T-cell (primary cell): ENCODE measurements around the gene MBP. TPM values are rescaled to one million over a fixed set of nuclear protein-coding genes. Genes with fewer than 3 reads are reported as not detected.

Experiments
- ATAC-seq, 4 experiments: fragments of 200-7000 bp in 3 of 4; fragments of 150-1000 bp in 1 of 4; cut with Tn5 transposase; replicated peaks in 1 of 4; 1 replicate in 3 of 4; 2 replicates in 1 of 4; pipeline ENCODE4 v1.10.0; 2021; ENCODE audit warnings: moderate library complexity in 3 of 4, mild to moderate bottlenecking in 2 of 4, moderate number of reproducible peaks in 1 of 4
- CTCF ChIA-PET, 2 donors: fragments of 300-600 bp; sonication (Branson Sonifier 250); formaldehyde crosslinking; loops; one replicate each; lab custom pipeline; 2022; ENCODE audit warnings: antibody characterized with exemption in 2 of 2; lab: Charles Lee
- POLR2A ChIA-PET, 2 donors: fragments of 300-600 bp; sonication (Branson Sonifier 250); formaldehyde crosslinking; loops; one replicate each; lab custom pipeline; 2022; ENCODE audit warnings: antibody characterized with exemption in 2 of 2; lab: Charles Lee
- DNase-seq, 35 experiments: peaks; one replicate each; pipeline versions ENCODE4 v3.0.0 to v3.0.0-alpha.2; 2013 to 2023
- H3K27ac ChIP-seq: one replicate; pipeline ENCODE4 v1.5.1; 2013; ENCODE audit warnings: low read length
- H3K27me3 ChIP-seq, 2 experiments: replicated peaks in 1 of 2; 1 replicate in 1 of 2; 2 replicates in 1 of 2; pipeline versions ENCODE4 v1.6.1 to v1.7.0; 2013; ENCODE audit warnings: low read length in 1 of 2, mixed read lengths in 1 of 2; ENCODE audit not compliant: control insufficient read depth in 2 of 2, insufficient read depth in 2 of 2; ENCODE audit errors: extremely low read depth in 1 of 2
- H3K36me3 ChIP-seq, 2 donors: 1 replicate in 1 of 2; 2 replicates in 1 of 2; pipeline versions ENCODE4 v1.6.1 to v1.7.0; 2013; ENCODE audit warnings: low read length in 1 of 2; ENCODE audit not compliant: control insufficient read depth in 2 of 2, insufficient read depth in 1 of 2; ENCODE audit errors: extremely low read depth in 1 of 2
- H3K4me1 ChIP-seq, 2 experiments: 1 replicate in 1 of 2; 2 replicates in 1 of 2; pipeline versions ENCODE4 v1.6.1 to v1.7.0; 2013; ENCODE audit warnings: low read length in 2 of 2, mixed read lengths in 1 of 2; ENCODE audit not compliant: insufficient read depth in 2 of 2, control insufficient read depth in 1 of 2; ENCODE audit errors: extremely low read depth in 1 of 2
- H3K4me3 ChIP-seq, 2 donors: 1 replicate in 1 of 2; 2 replicates in 1 of 2; pipeline versions ENCODE4 v1.5.1 to v1.7.0; 2013; ENCODE audit warnings: mild to moderate bottlenecking in 2 of 2, low read length in 1 of 2, moderate library complexity in 1 of 2; ENCODE audit not compliant: control insufficient read depth in 1 of 2; ENCODE audit errors: extremely low read depth in 1 of 2
- H3K9me3 ChIP-seq: 2 replicates; pipeline ENCODE4 v1.7.0; 2013
- H3K27ac Mint-ChIP-seq, 2 donors: one replicate each; pipeline ENCODE4 v1.8.0; 2020 to 2021; ENCODE audit warnings: mild to moderate bottlenecking in 2 of 2, mixed read lengths in 2 of 2
- H3K27me3 Mint-ChIP-seq, 2 donors: one replicate each; pipeline ENCODE4 v1.8.0; 2021 to 2022; ENCODE audit warnings: mixed read lengths in 2 of 2
- H3K36me3 Mint-ChIP-seq: one replicate; pipeline ENCODE4 v1.8.0; 2021; ENCODE audit warnings: mixed read lengths
- H3K4me1 Mint-ChIP-seq, 3 donors: one replicate each; pipeline ENCODE4 v1.8.0; 2020 to 2022; ENCODE audit warnings: mixed read lengths in 3 of 3, mild to moderate bottlenecking in 1 of 3
- H3K4me3 Mint-ChIP-seq, 3 donors: one replicate each; pipeline ENCODE4 v1.8.0; 2020 to 2022; ENCODE audit warnings: mild to moderate bottlenecking in 3 of 3, mixed read lengths in 3 of 3, moderate library complexity in 3 of 3
- H3K9me3 Mint-ChIP-seq, 3 donors: one replicate each; pipeline ENCODE4 v1.8.0; 2020 to 2022; ENCODE audit warnings: mixed read lengths in 3 of 3
- WGBS: methylation state at CpG from one replicate; pipeline ENCODE4 v1.1.5; 2013; ENCODE audit warnings: missing lambda C conversion rate; ENCODE audit not compliant: insufficient coverage; 5-methylcytosine and 5-hydroxymethylcytosine counted together
- total RNA-seq, 35 experiments: library from RNA in 6 of 35; stranded (reverse) in 6 of 35; fragments of 120-200 nt in 1 of 35; gene quantifications; one replicate each; pipeline versions ENCODE4 v1.2.1 to v1.2.4 and lab custom pipeline; 2013 to 2026

MBP gene
- total RNA-seq, 5 donors from 2014 or later (not counting 1 experiment from before 2014, with no cell fraction given), result 114 to 185 (median 152) TPM

- DNase-seq (no peak), ATAC-seq (no peak)
- H3K4me3 Mint-ChIP-seq, result peak overlapping the region; percentile 29 to 84 (median 39)
- Histone ChIP-seq H3K4me1 (peaks cover 69 to 95% of the 10 kb centered on the region in 2 experiments), H3K27ac (peak overlapping the region; percentile 88), H3K4me3 (no peak overlapping the region), H3K36me3 (peaks cover 8 to 16% of the 10 kb centered on the region in 2 donors), H3K27me3 (no peaks in the 10 kb centered on the region), H3K9me3 (no peaks in the 10 kb centered on the region)
- peak overlapping the region; percentile 98 for H3K27ac Mint-ChIP-seq
- H3K36me3 Mint-ChIP-seq, result peaks cover 53% of the 10 kb centered on the region
- H3K9me3 Mint-ChIP-seq, result no peaks in the 10 kb centered on the region
- H3K27me3 Mint-ChIP-seq, result no peaks in the 10 kb centered on the region
- WGBS, result 95% methylated on average over 10 of the region's 11 CpGs
- ChIA-PET POLR2A (interaction anchor here (0.6 to 0.8 kb wide), 2 partner anchors 22 to 43 kb away, joined by 3 read pairs; no protein-coding TSS in a partner anchor), CTCF (interaction anchor here (0.8 to 2.0 kb wide), 4 partner anchors 20 to 43 kb away, joined by 3 to 6 read pairs (median 3); no protein-coding TSS in a partner anchor)
- H3K4me1 Mint-ChIP-seq, result peaks cover 98 to 99% (median 99%) of the 10 kb centered on the region in 3 donors
Measured at GRCh38 chr18:77103991-77104531, 28.5 kb downstream of the MBP start.

- ATAC-seq, result no peak
- POLR2A ChIA-PET, result interaction anchor here in 1 of 2 donors (0.7 kb wide), 2 partner anchors 76 to 211 kb away, joined by 3 read pairs; no protein-coding TSS in a partner anchor
- Mint-ChIP-seq H3K27ac (peak overlapping the region; percentile 98), H3K4me3 (peak overlapping the region in 2 of 3 donors; percentile 17 to 84), H3K9me3 (no peaks in the 10 kb centered on the region), H3K27me3 (no peaks in the 10 kb centered on the region), H3K4me1 (peaks cover 98 to 100% (median 99%) of the 10 kb centered on the region in 3 donors), H3K36me3 (peaks cover 56% of the 10 kb centered on the region)
- Histone ChIP-seq H3K36me3 (peaks cover 8 to 16% of the 10 kb centered on the region in 2 donors), H3K4me3 (no peak overlapping the region), H3K4me1 (peaks cover 73 to 95% of the 10 kb centered on the region in 2 experiments), H3K9me3 (no peaks in the 10 kb centered on the region), H3K27me3 (no peaks in the 10 kb centered on the region), H3K27ac (peak overlapping the region; percentile 88)
- CTCF ChIA-PET, result interaction anchor here (0.8 to 1.4 kb wide), 5 partner anchors 11 to 34 kb away, joined by 3 to 6 read pairs (median 3); no protein-coding TSS in a partner anchor
- DNase-seq, result no peak
- 100% methylated on average over 2 of the region's 14 CpGs for WGBS
Measured at GRCh38 chr18:77103187-77103850, 29.3 kb downstream of the MBP start.

GRCh38 chr18:77102259-77103040 lies 30.1 kb downstream of the MBP start:
- Mint-ChIP-seq H3K27ac (peak overlapping the region; percentile 98), H3K9me3 (no peaks in the 10 kb centered on the region), H3K4me3 (peak overlapping the region; percentile 69 to 84 (median 77)), H3K36me3 (peaks cover 54% of the 10 kb centered on the region), H3K27me3 (no peaks in the 10 kb centered on the region), H3K4me1 (peaks cover 97 to 100% (median 99%) of the 10 kb centered on the region in 3 donors)
- peaks cover 67 to 95% of the 10 kb centered on the region in 2 experiments for H3K4me1 ChIP-seq
- POLR2A ChIA-PET, result interaction anchor here (0.6 to 1.0 kb wide), 8 partner anchors 25 to 210 kb away, joined by 3 to 6 read pairs (median 3); no protein-coding TSS in a partner anchor
- peaks cover 8 to 20% of the 10 kb centered on the region in 2 donors for H3K36me3 ChIP-seq
- CTCF ChIA-PET, result interaction anchor here (0.6 to 1.4 kb wide), 14 partner anchors 12 to 300 kb away, joined by 3 to 6 read pairs (median 4); no protein-coding TSS in a partner anchor
- no peaks in the 10 kb centered on the region for H3K27me3 ChIP-seq
- DNase-seq (peak in 2 of 35 experiments; percentile 34 to 74), ATAC-seq (peak; percentile 55 to 69 (median 60))
- H3K9me3 ChIP-seq, result no peaks in the 10 kb centered on the region
- 0% methylated on average over 1 of the region's 3 CpGs for WGBS
- peak overlapping the region in 1 of 2 donors; percentile 20 for H3K4me3 ChIP-seq
- peak overlapping the region; percentile 88 for H3K27ac ChIP-seq

GRCh38 chr18:77101410-77102258 lies 30.9 kb downstream of the MBP start:
- H3K27ac ChIP-seq, result peak overlapping the region; percentile 88
- Mint-ChIP-seq H3K36me3 (peaks cover 52% of the 10 kb centered on the region), H3K9me3 (no peaks in the 10 kb centered on the region), H3K27ac (peak overlapping the region; percentile 98), H3K4me1 (peaks cover 95 to 97% (median 96%) of the 10 kb centered on the region in 3 donors), H3K4me3 (peak overlapping the region; percentile 69 to 84 (median 77)), H3K27me3 (no peaks in the 10 kb centered on the region)
- no peaks in the 10 kb centered on the region for H3K27me3 ChIP-seq
- peaks cover 8 to 28% of the 10 kb centered on the region in 2 donors for H3K36me3 ChIP-seq
- POLR2A ChIA-PET, result interaction anchor here (0.5 to 1.0 kb wide), 5 partner anchors 24 to 39 kb away, joined by 3 to 6 read pairs (median 3); no protein-coding TSS in a partner anchor
- peaks cover 59 to 94% of the 10 kb centered on the region in 2 experiments for H3K4me1 ChIP-seq
- CTCF ChIA-PET, result interaction anchor here (0.7 to 1.4 kb wide), 12 partner anchors 20 to 47 kb away, joined by 3 to 5 read pairs (median 3); no protein-coding TSS in a partner anchor
- peak overlapping the region; percentile 20 to 41 for H3K4me3 ChIP-seq
- DNase-seq (peak in 10 of 35 experiments; percentile 15 to 62 (median 34)), ATAC-seq (peak; percentile 17 to 41 (median 34))
- no peaks in the 10 kb centered on the region for H3K9me3 ChIP-seq
- 0% methylated on average over 7 of the region's 16 CpGs for WGBS

GRCh38 chr18:77100751-77101355 lies 31.7 kb downstream of the MBP start:
- H3K4me3 Mint-ChIP-seq, result peak overlapping the region; percentile 69 to 84 (median 77)
- POLR2A ChIA-PET, result interaction anchor here (0.5 to 0.6 kb wide), 2 partner anchors 30 to 111 kb away, joined by 3 read pairs; no protein-coding TSS in a partner anchor
- ATAC-seq (peak in 2 of 4 experiments; percentile 32 to 40), DNase-seq (peak in 7 of 35 experiments; percentile 24 to 57 (median 28))
- WGBS, result 28% methylated on average over 6 of the region's 8 CpGs
- Histone ChIP-seq H3K4me3 (peak overlapping the region; percentile 20 to 41), H3K27ac (peak overlapping the region; percentile 88), H3K4me1 (peaks cover 56 to 89% of the 10 kb centered on the region in 2 experiments), H3K9me3 (no peaks in the 10 kb centered on the region), H3K27me3 (no peaks in the 10 kb centered on the region), H3K36me3 (peaks cover 8 to 33% of the 10 kb centered on the region in 2 donors)
- H3K27ac Mint-ChIP-seq, result peak overlapping the region; percentile 98
- H3K4me1 Mint-ChIP-seq, result peaks cover 90 to 96% (median 96%) of the 10 kb centered on the region in 3 donors
- no peaks in the 10 kb centered on the region for H3K27me3 Mint-ChIP-seq
- H3K36me3 Mint-ChIP-seq, result peaks cover 48% of the 10 kb centered on the region
- CTCF ChIA-PET, result interaction anchor here in 1 of 2 donors (1.3 kb wide), 1 partner anchor 111 kb away, joined by 3 read pairs; no protein-coding TSS in a partner anchor
- H3K9me3 Mint-ChIP-seq, result no peaks in the 10 kb centered on the region
